Measurements from ENCODE around the gene FBXL3. TPM values are rescaled to one million over a fixed set of nuclear protein-coding genes. Genes with fewer than 3 reads are reported as not detected.
A peak's percentile ranks its signal among the peaks of the same experiment; 100 is the strongest.

FBXL3 gene
- total RNA-seq, 6 experiments from 2014 or later: 13.6 to 31.4 (median 19.7) TPM

DNA sequence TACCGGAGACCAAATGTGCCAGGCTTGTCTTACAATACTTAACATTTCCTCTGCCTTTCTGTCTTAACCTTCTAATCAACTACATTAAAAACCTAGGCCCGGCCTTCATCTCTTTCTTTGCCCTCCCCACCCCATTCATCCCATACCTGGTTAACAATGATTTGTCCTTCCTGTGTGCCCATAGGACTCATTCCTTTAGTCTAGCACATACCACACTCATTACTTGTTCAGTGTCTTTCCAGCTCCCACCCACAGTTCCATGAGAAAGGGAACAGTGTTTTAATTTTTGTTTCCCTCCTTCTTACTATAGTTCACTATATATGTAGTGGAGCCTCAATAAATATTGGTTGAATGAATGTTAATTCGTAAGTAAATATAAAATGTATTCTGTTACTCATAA lies 32.7 kb downstream of the FBXL3 start:
- DNase-seq: no peak
- intact Hi-C loops (cut with DNase I): no loop called here
- WGBS (ENCODE audit: insufficient coverage, low coverage, low lambda C conversion rate, missing lambda C conversion rate): 94% methylated on average over 3 of the region's 3 CpGs
- Histone ChIP-seq H3K4me3 (no peak overlapping the region), H3K36me3 (peaks cover 0 to 6% (median 0%) of the 10 kb centered on the region in 4 donors), H3K4me1 (peaks cover 0 to 15% (median 0%) of the 10 kb centered on the region in 4 donors), H3K27me3 (no peaks in the 10 kb centered on the region), H3K27ac (no peak overlapping the region), H3K9me3 (no peaks in the 10 kb centered on the region)
- TF ChIP-seq CTCF (IDR thresholded peaks at IDR 0.05): no peak
- no peak for TF ChIP-seq POLR2A (IDR thresholded peaks at IDR 0.05)
- ATAC-seq: no peak

GRCh38 chr13:76993473-76993872 lies 33.5 kb downstream of the FBXL3 start:
- 79% methylated on average over 5 of the region's 5 CpGs for WGBS (ENCODE audit: insufficient coverage, low coverage, low lambda C conversion rate, missing lambda C conversion rate)
- no peak for TF ChIP-seq POLR2A (IDR thresholded peaks at IDR 0.05)
- no peak for TF ChIP-seq CTCF (IDR thresholded peaks at IDR 0.05)
- H3K4me1 ChIP-seq: peaks cover 0 to 11% (median 0%) of the 10 kb centered on the region in 4 donors
- H3K36me3 ChIP-seq: peaks cover 0 to 6% (median 0%) of the 10 kb centered on the region in 4 donors
- no peaks in the 10 kb centered on the region for H3K27me3 ChIP-seq
- ATAC-seq (no peak), DNase-seq (no peak)
- intact Hi-C loops (cut with DNase I): no loop called here
- H3K9me3 ChIP-seq: no peaks in the 10 kb centered on the region
- no peak overlapping the region for H3K27ac ChIP-seq
- H3K4me3 ChIP-seq: no peak overlapping the region

- Histone ChIP-seq H3K27ac (peak overlapping the region; percentile 88 to 93 (median 92)), H3K9me3 (no peaks in the 10 kb centered on the region), H3K36me3 (peaks cover 0 to 6% (median 0%) of the 10 kb centered on the region in 4 donors), H3K4me3 (peak overlapping the region; percentile 78 to 86 (median 81)), H3K27me3 (no peaks in the 10 kb centered on the region), H3K4me1 (peaks cover 0 to 11% (median 0%) of the 10 kb centered on the region in 4 donors)
- TF ChIP-seq POLR2A (IDR thresholded peaks at IDR 0.05): no peak
- no peak for TF ChIP-seq CTCF (IDR thresholded peaks at IDR 0.05)
- intact Hi-C loops (cut with DNase I): no loop called here
- ATAC-seq: no peak
- WGBS (ENCODE audit: insufficient coverage, low coverage, low lambda C conversion rate, missing lambda C conversion rate): 39% methylated on average over 3 of the region's 3 CpGs
- no peak for DNase-seq
Measured at GRCh38 chr13:76993021-76993420, 33.9 kb downstream of the FBXL3 start.

GRCh38 chr13:76992548-76993001 lies 34.4 kb downstream of the FBXL3 start:
- Histone ChIP-seq H3K9me3 (no peaks in the 10 kb centered on the region), H3K27ac (peak overlapping the region; percentile 88 to 93 (median 92)), H3K27me3 (no peaks in the 10 kb centered on the region), H3K4me3 (peak overlapping the region; percentile 78 to 86 (median 81)), H3K36me3 (peaks cover 0 to 6% (median 0%) of the 10 kb centered on the region in 4 donors), H3K4me1 (peaks cover 0 to 11% (median 0%) of the 10 kb centered on the region in 4 donors)
- peak; percentile 35 to 57 (median 40) for ATAC-seq
- intact Hi-C loops (cut with DNase I): no loop called here
- no peak for TF ChIP-seq POLR2A (IDR thresholded peaks at IDR 0.05)
- DNase-seq: peak; percentile 46 to 64 (median 52)
- WGBS (ENCODE audit: insufficient coverage, low coverage, low lambda C conversion rate, missing lambda C conversion rate): 4% methylated on average over 20 of the region's 20 CpGs

DNA sequence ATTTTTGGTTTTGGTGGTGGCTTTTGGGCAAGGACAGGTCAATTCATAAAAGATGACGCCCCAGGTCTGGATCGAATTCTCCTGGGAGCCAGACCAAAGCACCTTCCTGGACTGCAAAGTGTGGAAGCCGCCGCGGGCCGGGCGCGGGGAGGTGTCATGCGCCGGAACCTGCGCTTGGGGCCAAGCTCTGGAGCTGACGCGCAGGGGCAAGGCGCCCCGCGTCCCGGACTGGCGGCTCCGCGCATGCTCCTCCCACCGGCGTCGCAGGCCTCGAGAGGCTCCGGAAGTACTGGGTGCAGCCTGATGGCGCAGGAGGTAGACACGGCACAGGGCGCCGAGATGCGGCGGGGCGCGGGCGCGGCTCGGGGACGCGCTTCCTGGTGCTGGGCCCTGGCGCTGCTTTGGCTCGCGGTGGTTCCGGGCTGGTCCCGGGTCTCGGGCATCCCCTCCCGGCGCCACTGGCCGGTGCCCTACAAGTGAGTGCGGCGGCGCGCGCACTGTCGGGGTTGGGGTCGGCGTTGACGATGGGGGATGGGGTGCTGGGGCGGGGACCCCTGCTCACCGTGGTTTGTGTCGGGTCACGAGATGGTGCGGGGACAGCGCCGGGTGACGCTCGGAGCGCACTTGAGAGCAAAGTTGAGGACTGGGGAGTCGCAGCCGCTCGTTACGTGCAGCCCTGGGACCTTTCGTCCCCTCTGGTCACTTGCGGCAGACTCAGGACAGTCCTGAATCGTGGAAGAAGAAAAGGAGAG lies 35.0 kb downstream of the FBXL3 start, which contains the start of gene CLN5:
Gene CLN5, plus strand, starts transcription at position 286 of the 752 bp plus-strand sequence. Its CDS starts 18 bp downstream, at position 304.
- Histone ChIP-seq H3K27ac (peak within 1 kb of the TSS; percentile 88 to 93 (median 92)), H3K27me3 (no peaks in the 10 kb centered on the region), H3K4me1 (peaks cover 0 to 11% (median 0%) of the 10 kb centered on the region in 4 donors), H3K36me3 (peaks cover 0 to 6% (median 0%) of the 10 kb centered on the region in 4 donors), H3K9me3 (no peaks in the 10 kb centered on the region), H3K4me3 (peak within 1 kb of the TSS; percentile 78 to 86 (median 81))
- peak in 2 of 4 donors; percentile 4 to 20 for TF ChIP-seq CTCF (IDR thresholded peaks at IDR 0.05)
- peak; percentile 97 for TF ChIP-seq POLR2A (IDR thresholded peaks at IDR 0.05)
- intact Hi-C loops (cut with DNase I): no loop called here
- WGBS (ENCODE audit: insufficient coverage, low coverage, low lambda C conversion rate, missing lambda C conversion rate): 0% methylated on average over 13 of the region's 73 CpGs
- peak; percentile 95 to 97 (median 97) for DNase-seq
- peak; percentile 96 to 99 (median 98) for ATAC-seq

Data from right lobe of liver (tissue), 6 donors.